D341Med (cell line): ENCODE results near the gene FIGN.
A peak's percentile ranks its signal among the peaks of the same experiment; 100 is the strongest.

Experiments used
- DNase-seq: peaks from one replicate; pipeline ENCODE4 v3.0.0; 2012; ENCODE audit warnings: low spot score

Gene FIGN

DNA sequence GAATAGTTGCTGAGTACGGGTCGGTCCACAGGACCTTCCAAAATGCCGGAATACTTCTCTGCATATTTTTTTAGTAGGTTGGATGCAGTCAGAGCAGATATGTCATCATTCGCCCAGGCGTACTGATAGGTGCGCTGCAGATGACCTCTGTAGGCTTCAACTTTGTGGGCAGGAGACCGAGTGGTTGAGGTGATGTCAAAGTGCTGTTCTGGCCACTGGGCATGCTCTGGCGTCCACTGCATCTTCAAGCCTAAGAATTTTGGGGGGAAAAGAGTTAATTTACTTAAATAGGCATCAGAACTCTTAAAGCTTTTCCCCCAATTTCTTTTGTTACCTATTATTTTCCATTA is 124.3 kb downstream of the FIGN start:
- no peak for DNase-seq

DNA sequence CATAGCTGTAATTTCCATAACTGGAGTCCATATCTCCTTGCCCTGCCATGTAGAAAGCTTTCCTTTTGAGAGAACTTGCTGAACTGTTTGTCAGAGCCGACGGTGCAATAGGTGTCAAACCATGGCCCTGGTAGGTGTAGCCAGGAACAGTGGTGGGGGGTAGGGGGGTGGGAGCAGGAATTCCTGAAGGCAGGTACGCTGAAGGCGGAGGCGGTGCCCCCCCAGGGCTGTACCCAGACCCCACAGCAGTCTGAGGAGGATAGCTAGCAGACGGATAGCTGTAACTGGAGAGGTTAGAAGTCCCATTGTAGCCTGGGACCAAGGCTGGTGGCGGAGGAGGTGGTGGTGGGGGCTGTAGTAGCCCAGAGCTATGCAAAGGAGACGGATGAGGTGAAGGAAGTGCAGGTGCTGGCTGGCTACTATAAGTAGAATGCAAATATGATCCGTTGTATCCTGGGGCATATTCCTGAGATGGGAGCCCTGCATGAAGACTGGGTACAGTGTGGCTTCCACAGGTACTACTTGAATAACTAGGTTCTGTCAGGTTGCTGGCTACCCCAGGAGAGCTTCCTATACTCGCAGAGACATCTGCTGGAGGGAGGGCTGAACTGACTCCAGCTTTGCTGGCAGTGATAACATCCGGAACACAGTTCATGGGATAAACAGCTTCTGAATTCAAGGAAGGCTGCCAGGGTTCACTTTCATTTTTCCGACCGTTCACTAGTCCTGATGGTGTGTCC is 124.8 kb downstream of the FIGN start:
- peak; percentile 67 for DNase-seq

DNA sequence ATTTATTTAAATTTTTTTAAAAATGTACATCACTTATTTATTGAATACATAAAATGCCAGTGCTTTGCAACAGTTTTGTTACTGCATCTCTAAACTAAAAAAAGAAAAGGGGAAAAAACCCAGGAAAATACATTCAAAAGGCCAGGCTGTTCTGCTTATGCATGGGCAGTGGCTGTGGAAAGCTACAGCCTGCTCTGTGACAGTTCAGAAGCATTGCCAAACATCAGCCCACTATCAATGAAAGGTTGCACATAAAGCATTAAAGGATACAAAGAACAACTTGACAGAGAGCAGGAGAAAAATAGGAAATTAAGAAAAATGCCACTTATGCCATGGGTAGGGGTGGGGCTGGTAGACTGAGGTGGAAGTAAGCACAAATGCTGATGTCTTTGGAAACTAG is 128.2 kb downstream of the FIGN start:
- DNase-seq, result no peak

DNA sequence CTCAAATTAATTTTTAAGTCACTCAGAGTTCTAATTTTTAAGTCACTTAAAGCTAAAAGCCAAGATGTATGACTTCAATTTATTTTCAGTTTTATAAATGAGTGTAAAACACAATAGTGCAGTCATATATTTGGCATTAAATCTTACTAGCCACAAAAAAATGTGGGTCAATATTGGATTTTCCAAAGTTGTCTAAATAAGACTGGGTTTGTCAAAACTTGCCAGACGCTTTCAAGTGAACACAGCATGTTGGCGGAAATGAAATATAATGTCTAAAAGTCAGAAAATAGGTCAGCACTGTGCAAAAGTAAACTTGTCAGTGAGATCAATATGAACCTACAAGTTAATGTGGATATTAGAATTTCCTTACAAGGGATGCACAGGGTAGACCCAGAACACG is 128.9 kb downstream of the FIGN start:
- DNase-seq, result no peak

DNA sequence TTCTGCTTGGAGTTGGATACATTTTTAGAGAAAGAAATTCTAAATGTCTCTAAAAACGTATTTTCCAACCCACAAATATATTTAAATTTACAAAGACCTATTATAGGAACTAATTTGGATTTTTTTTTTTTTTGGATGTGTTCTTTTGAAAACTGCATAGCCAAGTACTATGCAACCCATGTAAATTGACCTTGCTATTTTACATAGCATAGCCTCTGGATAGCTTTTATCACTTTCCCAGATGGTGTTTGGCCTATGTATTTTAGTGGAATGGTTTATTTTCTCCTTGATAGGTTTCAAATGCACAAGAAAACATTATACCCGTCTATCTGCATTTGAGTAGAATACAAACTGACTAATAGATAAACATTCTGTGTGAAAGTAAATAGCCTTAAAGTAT is 130.0 kb downstream of the FIGN start:
- DNase-seq, result no peak

DNA sequence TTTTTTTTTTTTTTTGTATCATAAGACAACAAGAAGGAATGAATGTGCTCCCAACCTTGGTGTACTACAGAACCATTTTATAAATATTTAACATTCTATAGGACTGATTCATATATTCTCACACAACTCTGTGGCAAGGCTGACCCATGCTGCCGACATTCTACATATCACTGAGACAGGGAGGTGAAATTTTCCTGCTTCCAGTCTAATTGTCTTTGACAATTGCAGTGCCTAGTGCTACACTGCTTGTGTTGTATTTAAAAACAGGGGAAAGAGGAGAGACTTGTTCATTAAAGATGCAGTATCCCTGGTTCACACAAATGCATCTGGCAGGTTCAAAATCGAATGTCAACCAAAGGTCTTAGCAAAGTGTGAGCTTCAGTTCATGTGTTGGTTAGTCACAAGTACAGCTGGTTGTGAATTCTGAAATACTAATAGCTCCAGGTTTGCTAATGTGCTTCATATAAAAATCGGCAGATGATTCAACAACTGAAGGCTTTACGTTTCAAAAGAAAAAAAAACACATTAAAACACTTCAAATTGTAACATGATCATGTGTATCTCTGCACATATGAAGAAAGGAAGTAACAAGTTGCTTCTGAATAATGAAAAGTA is 130.8 kb downstream of the FIGN start:
- no peak for DNase-seq

DNA sequence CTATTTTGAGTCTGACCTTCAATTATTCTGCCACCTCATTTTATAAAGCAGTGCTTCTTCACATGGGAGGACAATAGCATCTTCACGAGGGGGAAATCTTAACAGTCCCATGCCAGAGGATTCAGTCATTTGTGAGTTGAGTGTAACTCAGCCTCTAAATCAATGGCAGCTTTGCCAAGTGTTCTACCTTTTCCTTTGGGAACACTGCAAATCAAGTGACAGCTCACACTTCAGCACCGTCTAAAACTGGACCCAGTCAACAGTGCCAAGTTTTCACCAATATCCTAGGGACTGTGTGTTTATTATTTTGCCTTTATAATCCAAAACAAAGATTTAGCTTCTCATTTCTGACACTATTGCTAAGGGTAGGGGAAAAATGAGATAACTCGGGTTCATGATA is 133.6 kb downstream of the FIGN start:
- DNase-seq, result no peak

DNA sequence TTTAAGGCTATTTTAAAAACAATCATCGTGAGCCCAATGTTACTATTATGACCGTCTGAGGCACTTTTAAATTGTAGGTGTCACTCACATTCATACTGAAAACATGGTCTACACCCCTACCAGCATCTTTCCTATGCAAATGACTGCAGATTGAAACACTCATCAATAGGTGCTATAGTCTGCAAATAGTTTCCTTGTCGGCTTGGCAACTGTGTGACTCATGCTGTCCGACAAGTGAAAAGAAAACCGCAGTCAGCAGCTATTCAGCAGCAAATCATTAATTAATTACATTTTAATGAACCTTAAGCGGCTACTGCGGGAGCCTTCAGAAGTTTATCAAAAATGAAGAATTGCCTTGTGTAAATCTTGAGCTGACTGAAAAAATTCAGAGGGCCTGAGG is 134.4 kb downstream of the FIGN start:
- no peak for DNase-seq

DNA sequence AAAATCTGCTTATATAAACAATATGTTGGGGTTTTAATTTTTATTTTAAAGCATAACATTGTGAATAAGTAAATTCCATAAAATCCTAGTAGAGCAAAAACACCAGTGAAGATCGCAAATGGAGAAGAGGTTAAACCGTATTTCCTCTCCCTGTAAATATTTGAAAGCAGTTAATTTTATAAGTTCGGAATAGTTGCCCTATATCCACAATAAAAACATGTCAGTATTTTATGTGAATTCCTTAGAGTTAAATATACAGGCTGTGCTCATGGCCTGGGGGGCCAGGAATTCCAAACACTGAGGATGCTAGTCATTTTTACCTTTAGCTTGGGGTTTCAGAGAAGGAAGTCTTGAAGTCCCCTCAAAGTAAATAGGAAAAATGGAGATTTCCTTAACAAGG is 135.0 kb downstream of the FIGN start:
- no peak for DNase-seq

DNA sequence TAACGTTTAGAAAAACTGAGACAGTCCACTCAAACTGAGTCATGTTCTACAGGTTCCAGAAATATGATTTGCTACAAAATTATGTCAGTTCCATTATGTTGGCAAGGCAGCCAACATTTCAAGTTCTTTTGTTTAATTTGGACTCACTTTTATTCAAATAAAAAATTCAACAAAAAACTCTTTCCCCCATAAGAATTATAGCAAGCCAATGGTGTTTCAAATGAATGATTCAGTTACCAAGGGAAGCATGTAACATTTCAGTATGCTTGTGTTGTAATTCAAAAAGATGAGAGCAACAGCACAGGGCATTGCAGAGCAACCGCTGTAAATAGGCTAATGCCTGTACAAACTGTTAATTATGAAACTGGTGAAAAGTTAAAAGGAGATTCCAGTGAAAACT is 140.8 kb downstream of the FIGN start:
- no peak for DNase-seq

DNA sequence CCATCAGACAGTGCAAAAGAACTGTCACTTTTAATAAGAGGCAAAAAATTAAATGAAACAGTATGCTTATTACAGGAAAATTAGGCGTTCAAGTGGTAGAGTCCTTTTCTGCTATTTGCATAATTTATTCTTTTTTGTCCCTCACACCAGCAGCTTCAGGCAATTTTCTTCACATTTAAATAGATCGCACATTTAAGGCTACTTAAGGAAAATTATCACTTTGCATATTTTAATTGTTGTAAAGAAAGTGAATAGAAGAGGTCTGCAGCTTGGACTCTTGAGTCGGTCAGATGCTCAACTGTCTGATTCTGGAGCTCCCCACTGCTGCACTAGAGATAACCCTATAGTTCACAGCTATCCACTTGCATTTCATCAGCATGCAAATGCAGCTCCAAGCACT is 141.3 kb downstream of the FIGN start:
- no peak for DNase-seq

DNA sequence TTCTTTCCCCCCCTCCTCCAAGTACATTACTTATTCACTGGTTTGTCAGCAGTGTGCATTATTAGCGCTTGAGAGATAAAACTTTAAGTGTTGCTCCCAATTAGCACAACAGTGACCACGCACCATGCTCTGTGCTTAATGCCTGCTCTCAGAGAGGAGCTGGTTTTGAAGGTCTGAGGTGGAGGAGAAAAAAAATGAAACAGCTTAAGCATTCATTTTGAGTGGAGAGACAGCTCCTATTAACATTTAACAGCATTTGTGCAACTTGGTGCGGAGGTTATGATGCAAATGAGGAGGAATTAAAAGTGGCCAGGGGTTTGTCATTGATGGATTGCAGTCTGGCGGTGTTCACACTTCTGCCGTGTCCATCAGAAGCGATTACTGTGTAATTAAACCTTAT is 141.8 kb downstream of the FIGN start:
- no peak for DNase-seq

DNA sequence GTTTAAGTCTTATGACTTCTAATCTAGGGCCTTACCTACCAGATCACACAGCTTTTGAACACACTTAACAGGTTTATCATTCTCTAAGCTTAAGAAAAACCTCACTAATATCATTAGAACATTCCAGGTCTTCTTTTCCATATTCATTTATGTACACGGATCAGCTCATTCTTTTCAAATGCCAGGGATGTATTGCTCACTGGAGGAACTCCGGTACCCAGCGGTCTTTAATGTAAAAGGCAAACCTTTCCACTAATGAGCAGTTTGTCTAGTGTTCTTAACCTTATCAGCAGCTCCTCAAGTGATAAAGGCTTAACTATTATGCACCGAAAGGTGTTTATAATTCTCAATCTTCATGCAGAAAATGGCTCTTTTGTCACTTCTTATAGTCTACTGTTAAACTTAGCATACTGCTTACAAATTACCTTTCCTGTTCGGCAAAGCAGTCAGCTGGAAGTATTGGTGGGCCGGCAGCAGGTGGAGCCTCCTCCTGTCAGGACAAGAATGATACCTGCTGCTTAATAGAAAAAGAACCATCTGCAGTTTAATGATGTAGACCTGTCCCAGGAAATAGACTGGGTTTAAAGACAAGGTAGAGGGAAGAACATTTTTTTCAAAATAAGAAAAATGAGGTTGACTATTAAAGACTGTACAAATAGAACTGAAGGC is 142.7 kb downstream of the FIGN start:
- DNase-seq, result no peak

DNA sequence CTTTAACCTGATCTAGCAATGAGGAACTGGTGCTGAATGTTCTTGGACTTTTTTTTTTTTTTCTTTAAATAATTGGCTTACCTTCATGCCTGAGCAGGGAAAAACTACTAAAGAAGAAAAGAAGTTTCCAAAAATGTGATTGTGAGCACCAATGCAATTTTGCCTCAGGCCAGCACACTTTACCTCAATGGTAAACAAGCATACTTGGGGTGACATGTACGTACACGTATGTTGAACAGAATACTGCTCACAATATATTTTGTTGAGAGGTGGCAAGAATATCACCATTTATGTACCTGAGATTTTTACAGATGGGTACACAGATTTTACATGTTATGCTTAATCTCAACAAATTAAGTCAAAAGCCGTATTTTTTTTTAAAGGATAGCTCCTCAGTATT is 144.3 kb downstream of the FIGN start:
- no peak for DNase-seq

DNA sequence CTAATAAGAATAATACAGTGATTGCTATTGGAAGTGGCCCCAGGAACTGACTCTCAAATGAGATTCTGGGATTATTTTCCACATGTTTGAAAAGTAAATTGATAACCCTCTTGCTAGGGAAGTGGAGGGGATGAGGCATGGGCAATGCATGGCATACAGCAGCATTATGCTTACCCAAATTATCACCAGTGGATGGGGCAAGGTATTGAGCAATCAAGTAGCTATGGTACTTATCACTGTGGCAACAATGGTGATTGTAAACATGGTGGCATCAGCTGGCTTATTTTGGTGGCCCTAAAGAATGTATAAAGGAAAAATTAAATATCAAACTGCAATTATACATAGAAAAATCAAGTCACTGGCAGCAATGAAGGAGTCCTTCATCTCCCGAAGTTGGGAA is 155.1 kb downstream of the FIGN start:
- no peak for DNase-seq

DNA sequence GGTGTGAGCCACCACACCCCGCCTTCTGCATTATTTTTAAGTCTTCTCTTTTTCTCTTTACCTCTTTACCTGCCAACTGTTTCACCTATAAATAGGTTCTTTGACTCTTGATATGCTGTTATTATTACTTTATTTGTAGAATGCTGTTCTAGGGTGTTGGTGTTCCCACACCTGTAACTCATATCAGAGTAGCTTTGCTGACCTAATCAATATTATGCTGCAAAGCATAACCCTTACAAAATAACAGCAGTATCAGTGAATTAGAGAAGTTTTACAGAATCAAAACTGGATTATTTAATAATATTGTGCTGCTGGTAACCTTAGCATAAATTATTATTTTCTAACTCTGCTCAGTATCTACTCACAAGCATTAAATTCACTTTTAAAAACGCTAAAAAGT is 161.5 kb downstream of the FIGN start:
- DNase-seq, result no peak

DNA sequence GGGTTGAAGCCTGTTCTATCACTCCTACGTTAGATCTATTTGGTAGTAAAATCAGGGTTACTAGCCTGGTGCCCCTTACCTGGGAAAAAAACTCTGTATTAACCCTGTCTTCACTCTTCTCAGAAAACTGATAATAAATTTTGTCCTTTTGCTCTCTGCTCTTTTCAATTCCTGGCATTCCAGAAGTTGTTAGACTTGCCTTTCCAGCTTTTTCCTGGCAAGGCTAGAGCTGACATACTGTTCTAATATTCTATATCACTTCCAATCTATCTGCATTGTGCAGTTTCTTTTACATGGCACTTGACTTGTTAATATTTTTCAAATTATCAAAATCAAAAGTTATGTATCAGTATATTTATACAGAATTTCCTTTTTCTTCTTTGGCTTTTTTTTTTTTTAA is 162.2 kb downstream of the FIGN start:
- no peak for DNase-seq

DNA sequence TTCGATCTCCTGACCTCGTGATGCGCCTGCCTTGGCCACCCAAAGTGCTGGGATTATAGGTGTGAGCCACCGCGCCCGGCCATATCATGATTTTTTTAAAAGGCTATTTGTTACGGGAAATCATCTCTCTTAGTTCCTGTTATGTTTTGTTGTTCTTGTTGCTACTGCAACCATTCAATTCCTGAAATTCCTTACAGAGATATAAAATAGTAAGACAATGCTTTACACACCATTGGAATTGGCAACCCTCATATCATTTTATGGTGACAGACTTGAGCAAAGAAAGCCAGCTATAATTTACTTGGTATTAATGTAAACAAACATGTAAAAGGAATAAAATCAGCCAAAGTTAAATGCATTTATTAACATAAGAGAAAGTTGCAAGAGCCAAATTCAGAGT is 163.0 kb downstream of the FIGN start:
- DNase-seq, result no peak

DNA sequence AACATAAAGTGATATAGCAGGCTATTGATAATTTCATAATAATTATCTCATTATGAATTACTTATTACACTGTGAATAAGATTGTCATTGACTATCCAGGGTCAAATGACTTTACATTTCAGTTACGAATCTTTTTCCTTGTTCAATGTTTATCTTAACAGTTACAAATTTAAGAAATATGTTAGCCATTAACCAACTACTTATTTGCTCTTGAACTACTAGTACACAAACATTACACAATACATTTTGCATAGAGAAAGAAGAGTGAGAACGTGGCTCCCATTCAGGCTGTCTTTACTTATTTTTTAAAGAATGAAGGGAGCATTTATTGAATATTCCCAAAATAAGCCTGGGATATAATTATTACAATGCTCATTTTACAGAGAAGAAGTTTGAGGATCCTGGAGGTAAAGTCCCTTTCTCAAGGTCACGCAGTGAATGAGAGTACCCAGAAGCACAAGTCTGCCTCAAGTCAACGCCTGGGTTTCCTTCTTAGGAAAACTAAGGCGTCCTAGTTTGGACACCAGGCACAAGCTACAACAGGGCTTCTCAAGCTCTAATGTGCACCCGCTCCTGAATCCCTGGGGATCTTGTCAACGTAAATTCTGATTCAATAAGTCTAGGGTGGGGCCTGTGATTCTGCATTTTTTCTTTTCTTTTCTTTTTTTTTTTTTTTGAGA is 164.2 kb downstream of the FIGN start:
- no peak for DNase-seq

DNA sequence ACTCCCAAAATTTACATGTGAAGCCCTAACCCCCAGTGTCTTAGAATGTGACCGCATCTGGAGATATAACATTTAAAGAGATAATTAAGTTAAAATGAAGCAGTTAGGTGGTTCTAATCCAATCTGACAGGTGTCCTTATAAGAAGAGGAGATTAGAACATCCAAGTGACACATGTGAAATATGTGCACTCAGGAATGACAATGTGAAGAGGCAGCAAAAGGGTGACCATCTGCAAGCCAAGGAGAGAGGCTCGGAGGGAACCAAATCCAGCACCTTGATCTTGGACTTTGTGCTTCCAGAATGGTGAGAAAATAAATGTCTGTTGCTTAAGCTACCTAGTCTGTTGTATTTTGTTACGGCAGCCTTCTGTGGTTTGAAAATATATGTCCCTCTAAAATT is 165.4 kb downstream of the FIGN start:
- no peak for DNase-seq

DNA sequence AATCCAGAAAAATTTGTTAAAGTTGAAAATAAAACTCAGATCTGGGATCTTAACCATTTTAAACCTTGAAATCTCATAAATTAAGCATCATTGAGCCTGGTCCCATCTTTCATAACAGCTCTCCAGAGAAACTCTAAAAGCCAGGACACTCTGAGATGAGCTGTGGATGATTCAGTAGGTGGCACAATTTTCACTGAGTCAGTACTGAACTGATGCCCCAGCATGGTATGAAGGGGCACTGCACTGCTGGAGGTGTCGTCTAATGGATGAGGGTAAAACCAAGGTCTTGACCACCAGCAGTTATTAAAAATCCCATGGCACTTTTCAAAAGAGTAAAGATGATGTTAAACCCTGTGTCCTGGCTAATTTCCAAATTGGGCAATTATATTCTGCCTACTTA is 170.6 kb downstream of the FIGN start:
- no peak for DNase-seq

DNA sequence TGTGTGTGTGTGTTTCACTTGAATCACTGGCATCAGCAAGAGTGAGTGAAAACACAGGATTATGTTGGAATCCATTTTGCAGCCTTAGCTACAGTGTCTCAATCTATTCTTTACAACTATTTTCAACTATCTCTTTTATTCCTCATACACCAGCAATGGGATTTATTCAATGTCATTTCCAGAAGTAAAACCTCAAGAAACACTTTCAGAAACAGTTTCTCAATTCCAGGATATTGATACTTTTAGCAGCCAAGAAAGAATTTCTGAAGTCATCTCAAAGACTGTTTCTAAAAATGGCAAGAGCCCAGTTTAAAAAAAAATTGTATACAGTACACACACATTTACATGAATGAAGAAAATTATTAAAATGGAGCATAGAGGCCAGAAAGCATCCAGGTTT is 171.6 kb downstream of the FIGN start:
- DNase-seq, result no peak

DNA sequence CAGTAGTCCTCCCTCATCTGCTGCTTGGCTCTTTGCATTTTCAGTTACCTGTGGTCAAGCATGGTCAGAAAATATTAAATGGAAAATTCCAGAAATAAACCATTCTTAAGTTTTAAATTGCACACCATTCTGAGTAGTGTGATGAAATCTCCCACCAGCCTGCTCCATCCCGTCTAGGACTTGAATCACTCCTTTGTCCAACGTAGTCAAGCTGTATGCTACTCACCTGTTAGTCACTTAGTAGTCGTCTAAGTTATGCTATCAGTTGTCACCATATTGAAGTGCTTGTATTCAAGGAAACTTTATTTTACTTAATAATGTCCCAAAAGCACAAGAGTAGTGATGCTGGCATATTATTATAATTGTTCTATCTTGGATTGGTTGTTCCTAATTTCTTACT is 172.5 kb downstream of the FIGN start:
- DNase-seq, result no peak
